ENCODE data around the gene SYT15.

- TF ChIP-seq POLR2AphosphoS5 (IDR thresholded peaks at IDR 0.05; ENCODE audit: insufficient read depth in 1 of 2, low read depth in 1 of 2): no peak
- TF ChIP-seq CTCF (IDR thresholded peaks at IDR 0.05): no peak
These were observed 19.7 kb upstream of the SYT15 start for GRCh38 chr10:46559231-46559671.

Data from vagina (tissue), 2 donors.